Duodenal mucosa (tissue), 2 donors: ENCODE measurements around the gene LYPD5.

Experiments used
- H3K27ac ChIP-seq: one replicate; pipeline ENCODE4 v1.7.0; 2013; ENCODE audit warnings: low read depth, low read length
- H3K27me3 ChIP-seq, 2 donors: one replicate each; pipeline ENCODE4 v1.7.0; 2013; ENCODE audit warnings: low read length in 2 of 2, control low read depth in 1 of 2; ENCODE audit not compliant: insufficient read depth in 2 of 2, control insufficient read depth in 1 of 2
- H3K36me3 ChIP-seq, 2 donors: one replicate each; pipeline ENCODE4 v1.7.0; 2013; ENCODE audit warnings: low read length in 2 of 2, control low read depth in 1 of 2; ENCODE audit not compliant: insufficient read depth in 2 of 2, control insufficient read depth in 1 of 2
- H3K4me1 ChIP-seq, 2 donors: one replicate each; pipeline ENCODE4 v1.7.0; 2013; ENCODE audit warnings: low read length in 2 of 2, control low read depth in 1 of 2; ENCODE audit not compliant: insufficient read depth in 2 of 2, control insufficient read depth in 1 of 2
- H3K4me3 ChIP-seq, 2 donors: one replicate each; pipeline ENCODE4 v1.7.0; 2013; ENCODE audit warnings: low read length in 2 of 2, low read depth in 1 of 2
- H3K9ac ChIP-seq, 2 donors: one replicate each; pipeline ENCODE4 v1.7.0; 2013; ENCODE audit warnings: low read length in 2 of 2, low read depth in 1 of 2
- H3K9me3 ChIP-seq, 2 donors: one replicate each; pipeline ENCODE4 v1.7.0; 2013; ENCODE audit warnings: low read length in 2 of 2, control low read depth in 1 of 2; ENCODE audit not compliant: control insufficient read depth in 1 of 2

The LYPD5 gene

DNA sequence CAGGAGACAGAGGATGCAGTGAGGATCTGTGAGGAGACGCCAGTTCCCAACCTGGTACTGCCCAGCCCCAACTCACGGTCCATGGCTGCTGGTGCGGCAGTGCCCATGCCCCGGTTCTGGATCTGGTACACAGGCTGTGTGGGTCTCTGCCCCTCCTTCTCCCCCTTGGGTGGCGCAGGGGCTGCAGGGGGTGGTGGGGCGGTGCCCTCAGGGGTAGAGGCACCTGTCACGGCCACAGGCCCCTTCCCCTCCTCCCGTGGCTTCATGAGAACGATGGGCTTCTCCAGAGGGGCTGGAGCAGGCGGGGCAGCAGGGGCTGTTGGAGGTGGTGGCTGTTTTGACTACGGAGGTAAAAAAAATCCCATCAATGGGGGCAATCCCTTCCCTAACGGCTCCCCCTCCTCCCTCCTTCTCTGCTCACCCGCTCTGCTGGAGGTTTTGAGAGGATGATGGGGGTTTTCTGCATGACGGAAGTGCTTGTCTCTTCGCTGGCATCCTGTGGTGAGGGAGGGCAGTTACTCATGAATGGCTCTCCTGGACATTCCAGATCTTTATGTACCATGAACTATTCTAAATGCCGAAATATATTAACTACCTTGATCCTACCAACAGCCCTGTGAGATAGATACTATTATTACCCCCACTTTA is 54.6 kb downstream of the LYPD5 start:
- no peak overlapping the region for H3K9ac ChIP-seq
- H3K27me3 ChIP-seq: no peaks in the 10 kb centered on the region
- no peak overlapping the region for H3K27ac ChIP-seq
- H3K4me3 ChIP-seq: no peak overlapping the region
- no peaks in the 10 kb centered on the region for H3K9me3 ChIP-seq
- H3K36me3 ChIP-seq: peaks cover 33 to 71% of the 10 kb centered on the region in 2 donors
- peaks cover 8 to 13% of the 10 kb centered on the region in 2 donors for H3K4me1 ChIP-seq
